Prostate gland (tissue), 2 donors: ENCODE results near the gene ATP10D. TPM values are rescaled to one million over a fixed set of nuclear protein-coding genes. Genes with fewer than 3 reads are reported as not detected.
"Not testable (repeated sequence)": the region's sequence is repeated elsewhere in the genome, so short reads cannot be mapped to it uniquely, and the experiment has no call there.

Experiments
- DNase-seq: peaks from one replicate; pipeline ENCODE4 v3.0.0-alpha.2; 2019; ENCODE audit warnings: low spot score
- H3K27ac ChIP-seq, 2 donors: fragments of 200-600 bp; sonication (generic); 2 replicates each; pipeline ENCODE4 v1.5.1; 2017 to 2019
- H3K27me3 ChIP-seq: fragments of 200-600 bp; sonication (generic); replicated peaks from 2 replicates; pipeline ENCODE4 v1.5.1; 2019; ENCODE audit not compliant: insufficient read depth
- H3K36me3 ChIP-seq, 2 donors: fragments of 200-600 bp; sonication (generic); 1 replicate in 1 of 2; 2 replicates in 1 of 2; pipeline versions ENCODE4 v1.5.1 to v1.8.1; 2017 to 2019
- H3K4me1 ChIP-seq: fragments of 200-600 bp; sonication (generic); replicated peaks from 2 replicates; pipeline ENCODE4 v1.5.1; 2019
- H3K4me3 ChIP-seq, 2 donors: fragments of 200-600 bp; sonication (generic); 2 replicates each; pipeline ENCODE4 v1.5.1; 2017 to 2019
- H3K9me3 ChIP-seq: fragments of 200-600 bp; sonication (generic); 2 replicates; pipeline ENCODE4 v1.5.1; 2017
- CTCF ChIP-seq, 4 experiments: fragments of 200-600 bp in 2 of 4; fragments of 450-650 bp in 2 of 4; sonication (generic) in 2 of 4; IDR thresholded peaks; 1 replicate in 3 of 4; 2 replicates in 1 of 4; pipeline ENCODE4 v1.5.1; 2016 to 2019; ENCODE audit warnings: antibody characterized with exemption in 4 of 4, mild to moderate bottlenecking in 2 of 4, moderate library complexity in 2 of 4
- POLR2A ChIP-seq: fragments of 450-650 bp; IDR thresholded peaks from one replicate; pipeline ENCODE4 v1.6.1; 2016; ENCODE audit warnings: antibody characterized with exemption, mild to moderate bottlenecking
- POLR2AphosphoS5 ChIP-seq: sonication (generic); formaldehyde crosslinking; IDR thresholded peaks from one replicate; pipeline ENCODE4 v1.6.1; 2017; ENCODE audit warnings: antibody characterized with exemption
- WGBS: methylation state at CpG from one replicate; pipeline ENCODE4 v1.1.5; 2018; 5-methylcytosine and 5-hydroxymethylcytosine counted together
- intact Hi-C: fragments of 100-400 bp; cut with DNase I; formaldehyde crosslinking; loops from one replicate; pipeline ENCODE4 v1.14.2; 2022
- total RNA-seq, 2 donors: library from RNA; depleted of rRNA; stranded (reverse); fragments of >200 nt; gene quantifications; one replicate each; pipeline ENCODE4 v1.1.0, GENCODE V29; 2016

Gene ATP10D
- total RNA-seq, 2 donors from 2014 or later, result 10.9 to 17.0 TPM

DNA sequence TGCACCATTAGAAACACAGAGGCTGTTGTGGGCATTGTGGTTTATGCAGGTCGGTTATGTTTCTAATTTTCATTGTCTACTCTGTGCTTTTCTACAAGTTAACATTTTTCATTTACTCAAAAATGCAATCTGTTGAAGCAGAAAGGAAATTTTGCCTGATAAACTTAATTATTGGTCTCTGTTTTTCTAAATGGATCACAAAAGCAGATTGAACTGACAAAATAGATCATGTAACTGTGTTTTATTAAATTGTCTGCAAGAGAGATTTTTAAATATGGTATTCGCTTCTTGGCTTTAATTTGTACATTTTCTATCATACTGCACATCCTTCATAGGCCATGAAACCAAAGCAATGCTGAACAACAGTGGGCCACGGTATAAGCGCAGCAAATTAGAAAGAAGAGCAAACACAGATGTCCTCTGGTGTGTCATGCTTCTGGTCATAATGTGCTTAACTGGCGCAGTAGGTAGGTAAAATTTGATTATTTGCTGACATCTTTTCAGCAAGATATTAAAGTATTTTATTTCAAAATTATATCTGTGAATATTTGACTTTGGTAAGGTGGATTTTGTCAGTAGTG lies 50.6 kb downstream of the ATP10D start:
- no peak for DNase-seq
- Histone ChIP-seq H3K36me3 (no peaks in the 10 kb centered on the region), H3K27me3 (no peaks in the 10 kb centered on the region), H3K4me3 (no peak overlapping the region), H3K9me3 (no peaks in the 10 kb centered on the region), H3K27ac (no peak overlapping the region), H3K4me1 (no peaks in the 10 kb centered on the region)
- intact Hi-C loops, result no loop called here
- 98% methylated on average over 5 of the region's 5 CpGs for WGBS
- TF ChIP-seq POLR2A (no peak), CTCF (IDR thresholded peaks at IDR 0.05) (no peak), POLR2AphosphoS5 (no peak)

DNA sequence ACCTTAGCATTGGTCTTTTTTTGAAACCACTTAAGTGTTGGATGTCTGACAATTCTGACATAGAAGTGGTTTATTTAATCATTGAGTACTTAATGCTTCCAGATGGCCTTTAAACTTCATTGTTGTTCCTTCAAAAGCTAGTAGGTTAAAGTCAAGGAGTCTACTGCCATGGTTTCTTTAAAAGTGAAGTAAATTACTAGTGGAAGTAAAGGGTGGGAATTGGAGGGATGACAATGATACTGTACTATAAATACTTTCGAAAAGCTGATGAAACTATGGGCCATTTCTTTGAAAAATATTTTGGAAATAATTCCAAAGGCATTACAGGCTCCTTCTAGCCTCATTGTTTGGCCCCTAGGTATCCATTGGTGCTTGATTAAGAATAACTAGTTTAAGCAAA lies 51.9 kb downstream of the ATP10D start:
- no peak for TF ChIP-seq CTCF (IDR thresholded peaks at IDR 0.05)
- no peak for TF ChIP-seq POLR2A
- TF ChIP-seq POLR2AphosphoS5, result no peak
- 0% methylated on average over 1 of the region's 1 CpG for WGBS
- Histone ChIP-seq H3K9me3 (no peaks in the 10 kb centered on the region), H3K4me3 (no peak overlapping the region), H3K4me1 (no peaks in the 10 kb centered on the region), H3K27ac (no peak overlapping the region), H3K36me3 (no peaks in the 10 kb centered on the region), H3K27me3 (no peaks in the 10 kb centered on the region)
- intact Hi-C loops, result no loop called here
- DNase-seq, result no peak

- WGBS, result 83% methylated on average over 3 of the region's 3 CpGs
- no peak overlapping the region for H3K4me3 ChIP-seq
- H3K36me3 ChIP-seq, result no peaks in the 10 kb centered on the region
- no peaks in the 10 kb centered on the region for H3K27me3 ChIP-seq
- H3K4me1 ChIP-seq, result no peaks in the 10 kb centered on the region
- H3K9me3 ChIP-seq, result no peaks in the 10 kb centered on the region
- TF ChIP-seq CTCF (IDR thresholded peaks at IDR 0.05) (no peak), POLR2A (no peak), POLR2AphosphoS5 (no peak)
- DNase-seq, result no peak
- no peak overlapping the region for H3K27ac ChIP-seq
- intact Hi-C loops, result no loop called here
Measured at GRCh38 chr4:47538111-47538824, 53.2 kb downstream of the ATP10D start.

DNA sequence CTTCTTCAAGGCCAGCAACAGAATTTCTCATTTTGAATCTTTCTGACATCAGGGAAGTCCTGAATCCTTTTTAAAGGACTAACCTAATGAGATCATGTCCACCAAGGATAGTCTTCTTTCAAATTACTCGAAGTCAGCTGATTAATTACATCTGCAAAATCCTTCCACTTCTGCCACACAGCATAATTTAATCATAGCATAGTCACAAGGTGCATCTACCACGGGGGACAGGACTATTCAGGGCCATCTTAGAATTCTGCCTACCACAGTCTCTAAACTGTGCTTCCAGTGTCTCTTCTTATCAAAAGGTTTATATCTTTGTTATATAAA lies 53.7 kb downstream of the ATP10D start:
- Histone ChIP-seq H3K4me1 (no peaks in the 10 kb centered on the region), H3K36me3 (no peaks in the 10 kb centered on the region), H3K27me3 (no peaks in the 10 kb centered on the region), H3K9me3 (no peaks in the 10 kb centered on the region), H3K4me3 (no peak overlapping the region), H3K27ac (no peak overlapping the region)
- 92% methylated on average over 2 of the region's 2 CpGs for WGBS
- TF ChIP-seq POLR2AphosphoS5 (no peak), CTCF (IDR thresholded peaks at IDR 0.05) (no peak), POLR2A (no peak)
- no peak for DNase-seq
- intact Hi-C loops, result no loop called here

DNA sequence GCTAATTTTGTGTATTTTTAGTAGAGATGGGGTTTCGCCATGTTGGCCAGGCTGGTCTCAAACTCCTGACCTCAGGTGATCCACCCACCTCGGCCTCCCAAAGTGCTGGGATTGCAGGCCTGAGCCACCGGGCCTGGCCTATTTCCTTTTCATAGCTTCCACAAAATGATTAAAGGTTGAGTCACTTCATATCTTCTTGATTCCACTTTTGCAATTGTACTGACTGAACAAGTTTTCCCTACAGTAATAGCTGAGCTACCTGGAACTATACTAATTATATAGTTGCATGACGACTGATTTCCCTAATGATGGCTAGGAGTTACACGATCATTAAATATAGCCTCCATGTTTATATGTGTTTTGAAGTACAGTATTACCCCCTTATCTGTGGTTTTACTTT lies 57.6 kb downstream of the ATP10D start:
- 96% methylated on average over 5 of the region's 5 CpGs for WGBS
- H3K36me3 ChIP-seq, H3K4me3 ChIP-seq, H3K4me1 ChIP-seq, intact Hi-C loops, DNase-seq, H3K9me3 ChIP-seq, H3K27me3 ChIP-seq, H3K27ac ChIP-seq: not testable (repeated sequence)
